Testis (tissue), 3 donors: Measurements from ENCODE around the gene AGPAT1. TPM values are rescaled to one million over a fixed set of nuclear protein-coding genes. Genes with fewer than 3 reads are reported as not detected.
A peak's percentile ranks its signal among the peaks of the same experiment; 100 is the strongest.

Experiments used
- DNase-seq: peaks from one replicate; pipeline ENCODE4 v3.0.0-alpha.2; 2019
- H3K27ac ChIP-seq, 2 donors: fragments of 200-600 bp; sonication (generic); one replicate each; pipeline ENCODE4 v1.5.1; 2019
- H3K27me3 ChIP-seq: fragments of 200-600 bp; sonication (generic); one replicate; pipeline ENCODE4 v1.5.1; 2019
- H3K36me3 ChIP-seq: fragments of 200-600 bp; sonication (generic); one replicate; pipeline ENCODE4 v1.5.1; 2017; ENCODE audit warnings: low read depth; ENCODE audit errors: missing control alignments
- H3K4me1 ChIP-seq: fragments of 200-600 bp; sonication (generic); one replicate; pipeline ENCODE4 v1.5.1; 2019
- H3K4me3 ChIP-seq, 2 donors: fragments of 200-600 bp; sonication (generic); one replicate each; pipeline ENCODE4 v1.5.1; 2017 to 2019
- H3K9me3 ChIP-seq: fragments of 200-600 bp; sonication (generic); one replicate; pipeline ENCODE4 v1.5.1; 2017
- POLR2A ChIP-seq: fragments of 450-650 bp; IDR thresholded peaks from one replicate; pipeline ENCODE4 v1.6.1; 2017; ENCODE audit warnings: antibody characterized with exemption, mild to moderate bottlenecking, moderate library complexity
- WGBS, 2 donors: methylation state at CpG; one replicate each; pipeline ENCODE4 v1.1.5; 2018; 5-methylcytosine and 5-hydroxymethylcytosine counted together
- intact Hi-C: fragments of 100-400 bp; cut with DNase I; formaldehyde crosslinking; loops from one replicate; pipeline ENCODE4 v1.15.1; 2023; ENCODE audit warnings: low total_unique reads
- polyA plus RNA-seq: library from polyadenylated mRNA; stranded (reverse); fragments of 350-450 nt; fragmentation: Illumina TruSeq; extraction: RNeasy Lipid Tissue Mini Kit (QIAGEN cat#74804); gene quantifications from one replicate; pipeline ENCODE4 v1.2.3, GENCODE V29; 2014; ENCODE audit warnings: low read depth, low replicate concordance; ENCODE audit not compliant: insufficient read depth
- total RNA-seq, 2 donors: library from RNA; depleted of rRNA; stranded (reverse); fragments of >200 nt; gene quantifications; one replicate each; pipeline ENCODE4 v1.2.3, GENCODE V29; 2016
- TF ChIP-seq, protein P1 (sequence below), 3 experiments: fragments of 450-650 bp in 2 of 3; fragments of 200-600 bp in 1 of 3; sonication (generic) in 1 of 3; IDR thresholded peaks; one replicate each; pipeline ENCODE4 v1.5.1; 2016 to 2019; ENCODE audit warnings: antibody characterized with exemption in 3 of 3, mild to moderate bottlenecking in 2 of 3, moderate library complexity in 1 of 3

AGPAT1 gene
- total and polyA plus RNA-seq, 3 donors from 2014 or later, result 107 to 158 (median 115) TPM

GRCh38 chr6:32200711-32201475 is 25.0 kb upstream of the AGPAT1 start:
- no peak for TF ChIP-seq POLR2A
- no peak overlapping the region for H3K4me3 ChIP-seq
- DNase-seq, result no peak
- intact Hi-C loops, result no loop called here
- WGBS, 2 donors, result 83 to 90% methylated on average over 8 to 13 of the region's 13 CpGs
- H3K4me1 ChIP-seq, result peaks cover 12% of the 10 kb centered on the region
- H3K36me3 ChIP-seq, result no peaks in the 10 kb centered on the region
- H3K9me3 ChIP-seq, result no peaks in the 10 kb centered on the region
- H3K27me3 ChIP-seq, result no peaks in the 10 kb centered on the region
- H3K27ac ChIP-seq, result no peak overlapping the region

- Histone ChIP-seq H3K4me1 (peaks cover 20% of the 10 kb centered on the region), H3K36me3 (no peaks in the 10 kb centered on the region), H3K27ac (no peak overlapping the region), H3K9me3 (no peaks in the 10 kb centered on the region), H3K27me3 (no peaks in the 10 kb centered on the region), H3K4me3 (no peak overlapping the region)
- 83 to 88% methylated on average over 17 of the region's 17 CpGs for WGBS, 2 donors
- DNase-seq, result no peak
- TF ChIP-seq, protein P1, sequence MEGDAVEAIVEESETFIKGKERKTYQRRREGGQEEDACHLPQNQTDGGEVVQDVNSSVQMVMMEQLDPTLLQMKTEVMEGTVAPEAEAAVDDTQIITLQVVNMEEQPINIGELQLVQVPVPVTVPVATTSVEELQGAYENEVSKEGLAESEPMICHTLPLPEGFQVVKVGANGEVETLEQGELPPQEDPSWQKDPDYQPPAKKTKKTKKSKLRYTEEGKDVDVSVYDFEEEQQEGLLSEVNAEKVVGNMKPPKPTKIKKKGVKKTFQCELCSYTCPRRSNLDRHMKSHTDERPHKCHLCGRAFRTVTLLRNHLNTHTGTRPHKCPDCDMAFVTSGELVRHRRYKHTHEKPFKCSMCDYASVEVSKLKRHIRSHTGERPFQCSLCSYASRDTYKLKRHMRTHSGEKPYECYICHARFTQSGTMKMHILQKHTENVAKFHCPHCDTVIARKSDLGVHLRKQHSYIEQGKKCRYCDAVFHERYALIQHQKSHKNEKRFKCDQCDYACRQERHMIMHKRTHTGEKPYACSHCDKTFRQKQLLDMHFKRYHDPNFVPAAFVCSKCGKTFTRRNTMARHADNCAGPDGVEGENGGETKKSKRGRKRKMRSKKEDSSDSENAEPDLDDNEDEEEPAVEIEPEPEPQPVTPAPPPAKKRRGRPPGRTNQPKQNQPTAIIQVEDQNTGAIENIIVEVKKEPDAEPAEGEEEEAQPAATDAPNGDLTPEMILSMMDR (IDR thresholded peaks at IDR 0.05), result no peak
- TF ChIP-seq POLR2A, result no peak
- intact Hi-C loops, result no loop called here
Observed at GRCh38 chr6:32198866-32199265, 23.0 kb upstream of the AGPAT1 start.

DNA sequence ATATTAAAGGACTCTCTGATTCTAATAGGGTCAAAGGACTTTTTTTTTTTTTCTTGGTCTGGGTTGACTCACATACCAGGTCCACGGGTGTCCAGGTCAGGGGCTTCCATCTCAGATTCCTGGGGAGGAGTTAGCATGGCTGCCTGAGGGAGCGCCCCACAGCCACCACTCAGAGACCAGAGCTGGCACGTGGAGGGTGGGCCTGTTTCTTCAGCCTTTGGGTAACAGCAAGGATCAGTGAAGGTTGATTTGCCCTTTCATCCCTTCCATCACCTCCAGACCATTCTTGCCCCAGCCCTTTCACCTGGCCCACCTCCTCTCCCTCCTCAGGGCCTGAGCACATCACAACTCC is 22.4 kb upstream of the AGPAT1 start:
- no peaks in the 10 kb centered on the region for H3K36me3 ChIP-seq
- H3K9me3 ChIP-seq, result no peaks in the 10 kb centered on the region
- TF ChIP-seq, protein P1 (IDR thresholded peaks at IDR 0.05), result no peak
- no peak for TF ChIP-seq POLR2A
- 73 to 92% methylated on average over 3 of the region's 3 CpGs for WGBS, 2 donors
- H3K4me1 ChIP-seq, result peaks cover 20% of the 10 kb centered on the region
- no peak for DNase-seq
- no peak overlapping the region for H3K4me3 ChIP-seq
- no peak overlapping the region for H3K27ac ChIP-seq
- H3K27me3 ChIP-seq, result no peaks in the 10 kb centered on the region
- intact Hi-C loops, result no loop called here

DNA sequence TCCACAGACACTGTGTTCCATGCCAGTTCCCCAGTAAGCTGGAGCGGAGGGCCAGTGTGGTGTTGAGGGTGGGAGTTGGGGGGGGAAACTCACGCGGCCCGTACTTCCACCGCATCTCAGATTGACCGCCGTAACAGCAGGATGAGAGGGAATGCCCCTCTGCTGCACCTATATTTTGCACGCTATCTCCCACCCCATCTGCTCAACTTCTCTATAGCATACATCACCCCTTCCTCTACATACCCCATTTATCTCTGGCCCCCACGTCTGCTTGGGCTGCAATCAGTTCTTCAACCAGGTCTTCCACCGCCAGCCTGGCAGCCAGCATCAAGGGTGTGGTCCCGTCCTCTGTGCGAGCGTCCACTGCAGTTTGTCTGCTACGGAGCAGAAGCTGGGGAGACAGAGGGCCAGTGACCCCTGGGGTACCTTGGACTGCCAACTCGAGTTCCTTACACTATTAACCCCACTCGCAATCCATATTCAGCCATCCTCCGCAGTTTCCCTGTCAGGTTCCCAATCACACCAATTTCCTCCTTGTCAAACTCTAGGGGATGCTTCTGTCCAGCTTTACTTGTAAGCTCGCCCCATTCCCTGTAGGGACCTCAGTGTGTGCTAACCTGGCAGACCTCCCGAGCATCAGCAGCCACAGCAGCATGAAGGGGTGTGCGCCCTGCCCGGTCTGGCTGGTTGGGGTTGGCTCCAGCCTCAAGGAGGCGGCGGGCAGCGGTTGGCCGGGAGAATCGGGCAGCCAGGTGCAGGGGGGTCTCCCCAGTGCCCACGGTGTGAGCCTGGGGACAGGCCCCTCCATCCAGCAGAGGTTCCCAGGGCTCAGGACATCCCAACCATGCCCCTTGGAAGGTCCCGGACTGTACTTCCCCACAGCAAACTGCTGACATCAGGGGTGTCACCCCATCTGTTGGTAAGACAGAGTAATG is 21.1 kb upstream of the AGPAT1 start:
- 6 to 10% methylated on average over 19 to 28 of the region's 28 CpGs for WGBS, 2 donors
- H3K27me3 ChIP-seq, result no peaks in the 10 kb centered on the region
- peak overlapping the region; percentile 100 for H3K27ac ChIP-seq
- H3K36me3 ChIP-seq, result no peaks in the 10 kb centered on the region
- H3K9me3 ChIP-seq, result no peaks in the 10 kb centered on the region
- intact Hi-C loops, result no loop called here
- peaks cover 20% of the 10 kb centered on the region for H3K4me1 ChIP-seq
- peak overlapping the region; percentile 87 to 99 for H3K4me3 ChIP-seq
- peak; percentile 48 for DNase-seq
- no peak for TF ChIP-seq POLR2A
- TF ChIP-seq, protein P1 (IDR thresholded peaks at IDR 0.05), result no peak

DNA sequence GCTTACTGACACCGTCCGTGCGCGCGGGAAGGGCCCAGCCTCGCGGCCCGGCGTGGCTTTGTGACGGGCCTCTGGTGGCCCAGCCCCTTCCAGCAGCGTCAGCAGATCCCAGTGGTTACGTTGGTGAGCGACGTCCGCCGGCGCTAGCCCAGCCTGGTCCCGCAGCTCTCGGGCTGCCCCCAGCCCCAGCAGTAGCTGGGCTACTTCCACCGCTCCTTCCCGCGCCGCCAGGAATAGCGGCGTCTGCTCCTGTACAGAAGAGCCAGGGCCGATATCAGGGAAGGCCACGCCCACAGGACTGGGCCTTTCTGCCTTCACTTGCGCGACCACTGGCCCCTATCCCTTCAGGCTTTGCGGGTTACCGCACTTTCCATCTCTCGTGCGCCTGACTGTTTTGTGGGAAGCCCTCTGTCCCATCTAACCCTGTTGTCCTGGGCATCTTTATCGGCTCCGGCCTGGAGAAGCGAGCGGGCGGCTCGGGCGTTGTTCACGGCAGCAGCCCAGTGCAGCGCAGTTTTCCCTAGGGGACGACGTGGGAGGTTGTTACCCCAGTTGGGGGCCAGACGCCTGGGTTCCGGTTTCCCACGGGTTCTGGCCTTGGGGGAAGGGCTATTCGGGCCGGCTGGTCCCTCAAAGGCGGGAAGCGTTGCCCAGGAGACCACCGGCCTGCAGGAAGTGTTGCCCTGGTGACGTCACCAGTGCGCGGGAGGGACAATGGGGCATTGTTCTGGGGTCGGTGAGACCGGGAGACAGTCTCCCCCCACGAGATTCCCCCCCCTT is 20.2 kb upstream of the AGPAT1 start:
- no peaks in the 10 kb centered on the region for H3K9me3 ChIP-seq
- 0% methylated on average over 15 to 57 of the region's 58 CpGs for WGBS, 2 donors
- intact Hi-C loops, result no loop called here
- peak overlapping the region; percentile 87 to 99 for H3K4me3 ChIP-seq
- H3K27ac ChIP-seq, result peak overlapping the region; percentile 100
- TF ChIP-seq POLR2A, result peak; percentile 98
- TF ChIP-seq, protein P1 (IDR thresholded peaks at IDR 0.05), result no peak
- H3K36me3 ChIP-seq, result no peaks in the 10 kb centered on the region
- DNase-seq, result peak; percentile 97
- no peaks in the 10 kb centered on the region for H3K27me3 ChIP-seq
- H3K4me1 ChIP-seq, result peaks cover 23% of the 10 kb centered on the region
